ENCODE results near the gene IFT122. TPM values are rescaled to one million over a fixed set of nuclear protein-coding genes. Genes with fewer than 3 reads are reported as not detected.

The IFT122 gene
- total and polyA plus RNA-seq, 2 donors (not counting 3 experiments of a cell fraction or from before 2014, with no cell fraction given) = 38.4 to 41.7 TPM

DNA sequence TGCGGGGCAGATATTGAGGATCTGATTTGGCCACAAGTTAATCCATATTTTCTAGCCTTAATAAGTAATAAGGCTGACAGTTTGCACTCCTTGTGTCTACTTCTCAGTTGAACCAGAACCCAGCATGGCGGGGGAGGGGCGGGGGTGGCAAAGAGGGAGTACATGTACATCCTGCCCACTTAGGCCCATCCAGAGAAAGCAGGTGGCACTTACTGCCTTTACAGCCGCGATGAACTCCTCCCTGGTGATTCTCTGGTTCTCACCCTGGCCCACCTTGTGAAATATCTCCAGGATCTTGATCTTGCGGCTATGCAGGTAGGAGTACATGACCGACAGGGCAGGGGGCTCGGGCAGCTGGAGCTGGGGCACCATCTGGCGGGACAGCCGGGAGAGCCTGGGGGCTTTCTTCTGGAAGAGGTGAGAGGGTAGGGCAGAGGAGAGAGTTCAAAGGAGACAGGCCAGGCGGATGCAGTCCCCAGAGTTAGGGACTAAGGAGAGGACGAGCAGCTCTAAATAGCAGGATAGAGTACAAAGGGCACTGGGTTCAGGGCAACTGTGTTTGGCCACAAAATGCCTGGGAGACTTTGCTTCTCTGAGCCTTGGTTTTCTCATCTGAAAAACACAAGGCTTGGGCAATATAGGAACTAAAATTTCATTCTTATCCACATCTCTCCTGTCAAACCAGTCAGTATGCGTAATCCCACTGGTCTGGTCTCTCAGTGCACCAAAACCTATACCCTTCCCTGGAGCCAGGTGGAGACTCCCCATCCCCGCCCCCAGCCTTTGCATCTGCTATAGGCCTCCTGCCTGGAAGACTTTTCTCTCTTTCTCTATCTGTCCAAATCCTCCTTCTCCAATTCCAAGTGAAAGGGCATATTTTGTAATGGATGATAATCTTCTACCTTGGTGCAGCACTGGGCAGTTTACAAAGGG lies 21.7 kb upstream of the IFT122 start:
- no peak for FAIRE-seq
- TF ChIP-seq, protein P1, sequence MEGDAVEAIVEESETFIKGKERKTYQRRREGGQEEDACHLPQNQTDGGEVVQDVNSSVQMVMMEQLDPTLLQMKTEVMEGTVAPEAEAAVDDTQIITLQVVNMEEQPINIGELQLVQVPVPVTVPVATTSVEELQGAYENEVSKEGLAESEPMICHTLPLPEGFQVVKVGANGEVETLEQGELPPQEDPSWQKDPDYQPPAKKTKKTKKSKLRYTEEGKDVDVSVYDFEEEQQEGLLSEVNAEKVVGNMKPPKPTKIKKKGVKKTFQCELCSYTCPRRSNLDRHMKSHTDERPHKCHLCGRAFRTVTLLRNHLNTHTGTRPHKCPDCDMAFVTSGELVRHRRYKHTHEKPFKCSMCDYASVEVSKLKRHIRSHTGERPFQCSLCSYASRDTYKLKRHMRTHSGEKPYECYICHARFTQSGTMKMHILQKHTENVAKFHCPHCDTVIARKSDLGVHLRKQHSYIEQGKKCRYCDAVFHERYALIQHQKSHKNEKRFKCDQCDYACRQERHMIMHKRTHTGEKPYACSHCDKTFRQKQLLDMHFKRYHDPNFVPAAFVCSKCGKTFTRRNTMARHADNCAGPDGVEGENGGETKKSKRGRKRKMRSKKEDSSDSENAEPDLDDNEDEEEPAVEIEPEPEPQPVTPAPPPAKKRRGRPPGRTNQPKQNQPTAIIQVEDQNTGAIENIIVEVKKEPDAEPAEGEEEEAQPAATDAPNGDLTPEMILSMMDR (IDR thresholded peaks at IDR 0.05; ENCODE audit: extremely low read depth in 1 of 2, insufficient read depth in 1 of 2, low read depth in 1 of 2, low read length in 2 of 2) = no peak
- TF ChIP-seq MYC (IDR thresholded peaks at IDR 0.05; ENCODE audit: low read depth, low read length) (no peak), EZH2 (IDR thresholded peaks at IDR 0.05; ENCODE audit: borderline replicate concordance, low read depth, low read length, severe bottlenecking) (no peak), JUN (IDR thresholded peaks at IDR 0.05; ENCODE audit: borderline replicate concordance, insufficient read depth, insufficient read length, low read depth) (no peak), FOS (IDR thresholded peaks at IDR 0.05; ENCODE audit: borderline replicate concordance, insufficient read depth, low read length) (no peak), GATA2 (IDR thresholded peaks at IDR 0.05; ENCODE audit: insufficient read depth, insufficient read length, low read depth, low read length) (no peak), POLR2AphosphoS5 (IDR thresholded peaks at IDR 0.05; ENCODE audit: insufficient read depth, low read depth, low read length) (no peak), POLR2A (IDR thresholded peaks at IDR 0.05; ENCODE audit: low read depth, low read length) (no peak)
- TF ChIP-seq, protein P2, sequence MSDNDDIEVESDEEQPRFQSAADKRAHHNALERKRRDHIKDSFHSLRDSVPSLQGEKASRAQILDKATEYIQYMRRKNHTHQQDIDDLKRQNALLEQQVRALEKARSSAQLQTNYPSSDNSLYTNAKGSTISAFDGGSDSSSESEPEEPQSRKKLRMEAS (IDR thresholded peaks at IDR 0.05; ENCODE audit: insufficient read depth, insufficient read length) = no peak
- intact Hi-C loops (cut with micrococcal nuclease) = no loop called here
- Histone ChIP-seq H3K27me3 (ENCODE audit: control insufficient read depth in 2 of 2, insufficient read depth in 2 of 2, low read length in 2 of 2) (no peaks in the 10 kb centered on the region), H4K20me1 (replicated peaks; ENCODE audit: control insufficient read depth, extremely low read depth, insufficient read depth, low read length) (no peaks in the 10 kb centered on the region), H3K79me2 (ENCODE audit: control insufficient read depth, insufficient read depth, low read length) (no peaks in the 10 kb centered on the region), H2AFZ (ENCODE audit: low read depth, low read length) (no peak overlapping the region), H3K27ac (ENCODE audit: insufficient read depth, low read depth, low read length) (no peak overlapping the region), H3K9ac (replicated peaks; ENCODE audit: extremely low read depth, insufficient read depth, low read length) (no peak overlapping the region), H3K9me3 (replicated peaks; ENCODE audit: control insufficient read depth, insufficient read depth, low read length) (no peaks in the 10 kb centered on the region), H3K4me2 (ENCODE audit: insufficient read depth, low read length) (no peak overlapping the region), H3K36me3 (ENCODE audit: control insufficient read depth in 2 of 2, extremely low read depth in 1 of 2, insufficient read depth in 2 of 2, low read length in 2 of 2) (no peaks in the 10 kb centered on the region), H3K9me1 (replicated peaks; ENCODE audit: control insufficient read depth, extremely low read depth, insufficient read depth, low read length) (no peaks in the 10 kb centered on the region), H3K4me1 (ENCODE audit: control insufficient read depth, extremely low read depth, insufficient read depth, low read length) (peaks cover 8% of the 10 kb centered on the region), H3K4me3 (replicated peaks in 1 of 3; ENCODE audit: insufficient read depth in 1 of 3, low read depth in 1 of 3, low read length in 3 of 3) (no peak overlapping the region)
- dilution Hi-C loops (cut with MboI; ENCODE audit: extremely low pct_ligation_motif_present, low sequenced_read_pairs) = no loop called here
- ChIA-PET CTCF (interaction anchor here (0.8 kb wide), 1 partner anchor 35 kb away, joined by 3 read pairs; no protein-coding TSS in a partner anchor), POLR2A (no interaction called here)
- no peak for DNase-seq (ENCODE audit: low read depth, low spot score)
- no TSS peak for BruUV-seq (replicated peaks)

All from endothelial cell of umbilical vein (primary cell).